ENCODE measurements around the gene MGST3. TPM values are rescaled to one million over a fixed set of nuclear protein-coding genes. Genes with fewer than 3 reads are reported as not detected.
"Not testable (repeated sequence)": the region's sequence is repeated elsewhere in the genome, so short reads cannot be mapped to it uniquely, and the experiment has no call there.

Gene MGST3
- total RNA-seq: 177 TPM

DNA sequence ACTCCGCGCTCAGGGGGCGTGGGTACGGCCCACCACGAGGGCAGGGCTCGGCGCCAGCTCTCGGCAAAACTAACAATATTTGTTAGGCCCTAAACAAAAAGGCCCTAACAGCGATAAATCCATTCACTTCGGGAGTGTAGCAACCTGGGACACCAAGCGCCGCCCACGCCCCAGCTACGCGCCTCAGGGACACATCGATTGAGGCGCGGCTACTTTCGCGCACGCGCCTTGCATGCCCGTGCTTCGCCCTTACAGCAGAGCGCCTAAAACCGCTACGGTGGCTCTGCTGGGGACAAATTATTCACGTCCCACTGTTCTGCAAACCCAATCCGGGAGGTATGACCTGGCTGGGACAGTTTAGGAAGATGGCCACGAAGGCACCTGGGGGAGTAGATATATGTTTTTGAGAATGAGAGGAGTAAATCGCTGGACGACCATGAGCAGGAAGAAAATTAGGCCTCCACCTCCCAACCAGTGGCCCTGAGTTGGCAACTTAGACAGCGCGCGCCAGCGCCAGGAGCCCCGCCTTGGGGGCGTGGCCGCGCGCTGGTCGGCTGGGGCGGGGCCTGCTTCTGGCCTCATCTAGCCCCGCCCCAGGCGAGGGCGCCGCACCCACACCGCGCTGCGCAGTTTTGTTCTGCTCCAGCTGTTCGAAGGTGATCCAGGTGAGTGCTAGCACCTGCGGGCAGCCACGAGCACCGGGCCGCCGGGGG lies at the start of gene MGST3:
Gene MGST3 (plus strand): TSS at position 606 of the 713 bp plus-strand sequence. CDS start 18,614 bp downstream, outside the sequence.
- TF ChIP-seq, protein P1, sequence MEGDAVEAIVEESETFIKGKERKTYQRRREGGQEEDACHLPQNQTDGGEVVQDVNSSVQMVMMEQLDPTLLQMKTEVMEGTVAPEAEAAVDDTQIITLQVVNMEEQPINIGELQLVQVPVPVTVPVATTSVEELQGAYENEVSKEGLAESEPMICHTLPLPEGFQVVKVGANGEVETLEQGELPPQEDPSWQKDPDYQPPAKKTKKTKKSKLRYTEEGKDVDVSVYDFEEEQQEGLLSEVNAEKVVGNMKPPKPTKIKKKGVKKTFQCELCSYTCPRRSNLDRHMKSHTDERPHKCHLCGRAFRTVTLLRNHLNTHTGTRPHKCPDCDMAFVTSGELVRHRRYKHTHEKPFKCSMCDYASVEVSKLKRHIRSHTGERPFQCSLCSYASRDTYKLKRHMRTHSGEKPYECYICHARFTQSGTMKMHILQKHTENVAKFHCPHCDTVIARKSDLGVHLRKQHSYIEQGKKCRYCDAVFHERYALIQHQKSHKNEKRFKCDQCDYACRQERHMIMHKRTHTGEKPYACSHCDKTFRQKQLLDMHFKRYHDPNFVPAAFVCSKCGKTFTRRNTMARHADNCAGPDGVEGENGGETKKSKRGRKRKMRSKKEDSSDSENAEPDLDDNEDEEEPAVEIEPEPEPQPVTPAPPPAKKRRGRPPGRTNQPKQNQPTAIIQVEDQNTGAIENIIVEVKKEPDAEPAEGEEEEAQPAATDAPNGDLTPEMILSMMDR (IDR thresholded peaks at IDR 0.05): no peak
- Histone ChIP-seq H3K27ac (peak within 1 kb of the TSS; percentile 90 to 91), H3K4me3 (peak within 1 kb of the TSS; percentile 71 to 90), H3K27me3 (no peaks in the 10 kb centered on the region), H3K9me3 (no peaks in the 10 kb centered on the region), H3K4me1 (peaks cover 3 to 20% of the 10 kb centered on the region in 2 donors), H3K36me3 (no peaks in the 10 kb centered on the region)
- DNase-seq (ENCODE audit: low spot score in 2 of 2): peak; percentile 80 to 98
- intact Hi-C loops (cut with DNase I): loop anchor here (1.0 to 2.0 kb wide), 4 partner anchors 32 to 268 kb away; partner anchors contain the start of genes ALDH9A1 and TMCO1

DNA sequence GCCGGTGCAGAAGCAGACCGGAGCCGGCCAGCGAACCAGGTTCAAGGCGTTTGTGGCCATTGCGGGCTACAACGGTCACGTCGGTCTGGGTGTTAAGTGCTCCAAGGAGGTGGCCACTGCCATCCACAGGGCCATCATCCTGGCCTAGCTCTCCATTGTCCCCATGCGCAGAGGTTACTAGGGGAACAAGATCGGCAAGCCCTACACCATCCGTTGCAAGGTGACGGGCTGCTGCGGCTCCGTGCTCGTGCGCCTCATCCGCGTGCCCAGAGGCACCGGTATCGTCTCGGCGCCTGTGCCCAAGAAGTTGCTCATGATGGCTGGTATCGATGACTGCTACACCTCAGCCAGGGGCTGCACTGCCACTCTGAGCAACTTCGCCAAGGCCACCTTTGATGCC lies 49.1 kb upstream of the MGST3 start:
- TF ChIP-seq, protein P1 (IDR thresholded peaks at IDR 0.05): no peak
- H3K36me3 ChIP-seq: no peaks in the 10 kb centered on the region
- intact Hi-C loops (cut with DNase I): no loop called here
- H3K27ac ChIP-seq: no peak overlapping the region
- no peaks in the 10 kb centered on the region for H3K9me3 ChIP-seq
- H3K4me1 ChIP-seq: no peaks in the 10 kb centered on the region
- no peaks in the 10 kb centered on the region for H3K27me3 ChIP-seq
- no peak overlapping the region for H3K4me3 ChIP-seq
- no peak for DNase-seq (ENCODE audit: low spot score in 2 of 2)

DNA sequence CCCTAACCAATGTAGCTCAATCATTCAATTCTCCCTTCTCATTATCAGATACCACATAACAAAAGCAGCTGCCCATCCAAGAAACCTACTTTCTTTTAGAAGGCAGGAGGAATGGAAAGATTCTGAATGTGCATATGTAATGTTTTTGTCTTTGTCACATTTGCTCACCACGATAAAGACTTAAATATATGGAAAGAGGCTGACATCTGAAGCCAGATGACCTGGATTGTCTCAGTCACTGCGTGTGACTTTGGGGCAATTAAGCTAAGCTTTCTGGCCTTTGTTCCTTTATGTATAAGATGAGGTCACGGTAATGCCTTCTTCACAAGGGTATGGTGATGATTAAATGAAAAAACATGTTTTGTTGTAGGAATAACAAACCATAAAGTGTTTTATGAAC lies 44.6 kb upstream of the MGST3 start:
- Histone ChIP-seq H3K4me3 (no peak overlapping the region), H3K36me3 (no peaks in the 10 kb centered on the region), H3K9me3 (no peaks in the 10 kb centered on the region), H3K4me1 (no peaks in the 10 kb centered on the region), H3K27ac (no peak overlapping the region), H3K27me3 (no peaks in the 10 kb centered on the region)
- TF ChIP-seq, protein P1 (IDR thresholded peaks at IDR 0.05): no peak
- intact Hi-C loops (cut with DNase I): no loop called here
- DNase-seq (ENCODE audit: low spot score in 2 of 2): no peak

DNA sequence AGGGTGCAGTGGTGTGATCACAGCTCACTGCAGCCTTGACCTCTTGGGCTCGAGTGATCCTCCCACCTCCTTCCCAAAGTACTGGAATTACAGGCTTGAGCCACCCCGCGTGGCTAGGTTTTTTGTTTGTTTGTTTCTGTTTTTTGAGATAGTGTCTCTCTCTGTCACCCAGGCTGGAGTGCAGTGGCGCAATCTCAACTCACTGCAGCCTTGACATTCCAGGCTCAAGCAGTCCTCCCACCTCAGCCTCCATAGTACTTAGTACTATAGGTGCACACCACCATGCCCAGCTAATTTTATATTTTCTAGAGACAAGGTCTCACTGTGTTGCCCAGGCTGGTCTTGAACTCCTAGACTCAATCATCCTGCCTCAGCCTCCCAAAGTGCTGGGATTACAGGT lies 39.6 kb upstream of the MGST3 start:
- H3K4me1 ChIP-seq; intact Hi-C loops (cut with DNase I); DNase-seq (ENCODE audit: low spot score in 2 of 2); H3K27me3 ChIP-seq; H3K9me3 ChIP-seq; H3K27ac ChIP-seq; H3K4me3 ChIP-seq; H3K36me3 ChIP-seq: not testable (repeated sequence)

DNA sequence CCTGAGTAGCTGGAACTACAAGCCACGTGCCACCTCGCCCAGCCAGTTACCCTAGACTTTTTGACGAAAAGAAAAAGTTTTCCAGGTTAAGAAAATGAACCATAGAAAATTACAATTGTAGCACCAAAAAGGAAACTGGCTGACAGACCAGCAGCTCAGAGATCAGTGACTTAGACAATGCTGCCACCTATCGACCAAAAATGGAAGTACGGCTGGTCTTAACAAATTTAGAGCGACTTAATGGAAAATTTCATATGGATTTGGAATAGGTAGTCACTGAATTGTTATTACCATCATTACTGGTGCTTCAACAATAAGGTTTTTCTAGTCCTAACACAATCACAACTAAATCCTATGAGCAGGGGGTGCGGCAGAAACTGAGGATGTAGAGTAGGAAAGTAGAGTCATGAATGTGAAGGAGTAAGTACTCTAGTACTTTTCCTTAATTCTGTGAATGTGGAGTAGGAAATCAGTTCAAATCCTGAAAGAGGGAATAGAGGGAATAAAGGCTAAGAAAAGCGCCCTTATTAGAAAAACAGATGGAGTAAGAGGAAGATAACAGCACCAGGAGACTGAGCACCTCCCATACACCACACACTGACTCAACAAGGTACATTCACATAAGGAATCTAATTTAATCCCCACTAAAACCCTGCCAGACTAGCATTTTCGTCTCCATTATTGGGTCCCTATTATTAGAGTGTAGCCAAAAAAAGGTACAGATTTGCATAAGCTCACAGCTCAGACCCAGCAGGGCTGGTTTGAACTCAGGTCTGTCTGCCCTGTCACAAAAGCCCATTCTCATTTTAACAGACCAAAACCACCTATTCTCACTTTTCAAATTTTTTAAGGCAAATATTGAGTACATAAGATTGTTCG lies 37.9 kb upstream of the MGST3 start:
- TF ChIP-seq, protein P1 (IDR thresholded peaks at IDR 0.05): peak; percentile 74 to 89 (median 88)
- DNase-seq (ENCODE audit: low spot score in 2 of 2): peak in 1 of 2 donors; percentile 86
- intact Hi-C loops (cut with DNase I): loop anchor here (1.0 to 2.0 kb wide), 2 partner anchors 200 to 224 kb away; no protein-coding TSS in a partner anchor
- peaks cover 0 to 4% of the 10 kb centered on the region in 2 donors for H3K4me1 ChIP-seq
- H3K9me3 ChIP-seq: no peaks in the 10 kb centered on the region
- no peak overlapping the region for H3K4me3 ChIP-seq
- H3K27me3 ChIP-seq: no peaks in the 10 kb centered on the region
- no peak overlapping the region for H3K27ac ChIP-seq
- H3K36me3 ChIP-seq: no peaks in the 10 kb centered on the region
